Measurements from ENCODE around the gene MAPK13.

Gene MAPK13

GRCh38 chr6:36124881-36125280, 5.4 kb upstream of the MAPK13 start:
- Histone ChIP-seq H3K79me2 (ENCODE audit: insufficient read depth, low read depth) (no peaks in the 10 kb centered on the region), H3K9ac (no peak overlapping the region), H3K4me3 (IDR thresholded peaks at IDR 0.05; ENCODE audit: insufficient read depth, low read depth, low read length) (no peak overlapping the region), H3K27me3 (ENCODE audit: insufficient read depth, low read depth) (no peaks in the 10 kb centered on the region), H3K36me3 (ENCODE audit: insufficient read depth) (no peaks in the 10 kb centered on the region), H3K27ac (no peak overlapping the region), H4K20me1 (ENCODE audit: insufficient read depth) (no peaks in the 10 kb centered on the region), H3K4me1 (ENCODE audit: low read depth, poor library complexity, severe bottlenecking) (peaks cover 39% of the 10 kb centered on the region), H2AFZ (ENCODE audit: low read depth) (no peak overlapping the region), H3K4me2 (no peak overlapping the region)
- TF ChIP-seq, protein P1, sequence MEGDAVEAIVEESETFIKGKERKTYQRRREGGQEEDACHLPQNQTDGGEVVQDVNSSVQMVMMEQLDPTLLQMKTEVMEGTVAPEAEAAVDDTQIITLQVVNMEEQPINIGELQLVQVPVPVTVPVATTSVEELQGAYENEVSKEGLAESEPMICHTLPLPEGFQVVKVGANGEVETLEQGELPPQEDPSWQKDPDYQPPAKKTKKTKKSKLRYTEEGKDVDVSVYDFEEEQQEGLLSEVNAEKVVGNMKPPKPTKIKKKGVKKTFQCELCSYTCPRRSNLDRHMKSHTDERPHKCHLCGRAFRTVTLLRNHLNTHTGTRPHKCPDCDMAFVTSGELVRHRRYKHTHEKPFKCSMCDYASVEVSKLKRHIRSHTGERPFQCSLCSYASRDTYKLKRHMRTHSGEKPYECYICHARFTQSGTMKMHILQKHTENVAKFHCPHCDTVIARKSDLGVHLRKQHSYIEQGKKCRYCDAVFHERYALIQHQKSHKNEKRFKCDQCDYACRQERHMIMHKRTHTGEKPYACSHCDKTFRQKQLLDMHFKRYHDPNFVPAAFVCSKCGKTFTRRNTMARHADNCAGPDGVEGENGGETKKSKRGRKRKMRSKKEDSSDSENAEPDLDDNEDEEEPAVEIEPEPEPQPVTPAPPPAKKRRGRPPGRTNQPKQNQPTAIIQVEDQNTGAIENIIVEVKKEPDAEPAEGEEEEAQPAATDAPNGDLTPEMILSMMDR (conservative IDR thresholded peaks at IDR 0.05; ENCODE audit: low read depth, low read length), result no peak

GRCh38 chr6:36125575-36125974, 4.7 kb upstream of the MAPK13 start:
- no peak overlapping the region for H2AFZ ChIP-seq (ENCODE audit: low read depth)
- no peak overlapping the region for H3K9ac ChIP-seq
- TF ChIP-seq, protein P1 (conservative IDR thresholded peaks at IDR 0.05; ENCODE audit: low read depth, low read length), result no peak
- H3K27ac ChIP-seq, result no peak overlapping the region
- H3K4me1 ChIP-seq (ENCODE audit: low read depth, poor library complexity, severe bottlenecking), result peaks cover 40% of the 10 kb centered on the region
- no peaks in the 10 kb centered on the region for H3K36me3 ChIP-seq (ENCODE audit: insufficient read depth)
- no peaks in the 10 kb centered on the region for H3K79me2 ChIP-seq (ENCODE audit: insufficient read depth, low read depth)
- no peaks in the 10 kb centered on the region for H3K27me3 ChIP-seq (ENCODE audit: insufficient read depth, low read depth)
- H3K4me3 ChIP-seq (IDR thresholded peaks at IDR 0.05; ENCODE audit: insufficient read depth, low read depth, low read length), result no peak overlapping the region
- no peak overlapping the region for H3K4me2 ChIP-seq
- no peaks in the 10 kb centered on the region for H4K20me1 ChIP-seq (ENCODE audit: insufficient read depth)

- Histone ChIP-seq H3K4me1 (ENCODE audit: low read depth, poor library complexity, severe bottlenecking) (peaks cover 35% of the 10 kb centered on the region), H3K79me2 (ENCODE audit: insufficient read depth, low read depth) (no peaks in the 10 kb centered on the region), H3K4me2 (no peak overlapping the region), H3K4me3 (IDR thresholded peaks at IDR 0.05; ENCODE audit: insufficient read depth, low read depth, low read length) (no peak overlapping the region), H3K36me3 (ENCODE audit: insufficient read depth) (no peaks in the 10 kb centered on the region), H3K9ac (no peak overlapping the region), H4K20me1 (ENCODE audit: insufficient read depth) (no peaks in the 10 kb centered on the region), H3K27me3 (ENCODE audit: insufficient read depth, low read depth) (no peaks in the 10 kb centered on the region), H3K27ac (no peak overlapping the region), H2AFZ (ENCODE audit: low read depth) (no peak overlapping the region)
- TF ChIP-seq, protein P1 (conservative IDR thresholded peaks at IDR 0.05; ENCODE audit: low read depth, low read length), result no peak
Measured at GRCh38 chr6:36126121-36126520, 4.2 kb upstream of the MAPK13 start.

DNA sequence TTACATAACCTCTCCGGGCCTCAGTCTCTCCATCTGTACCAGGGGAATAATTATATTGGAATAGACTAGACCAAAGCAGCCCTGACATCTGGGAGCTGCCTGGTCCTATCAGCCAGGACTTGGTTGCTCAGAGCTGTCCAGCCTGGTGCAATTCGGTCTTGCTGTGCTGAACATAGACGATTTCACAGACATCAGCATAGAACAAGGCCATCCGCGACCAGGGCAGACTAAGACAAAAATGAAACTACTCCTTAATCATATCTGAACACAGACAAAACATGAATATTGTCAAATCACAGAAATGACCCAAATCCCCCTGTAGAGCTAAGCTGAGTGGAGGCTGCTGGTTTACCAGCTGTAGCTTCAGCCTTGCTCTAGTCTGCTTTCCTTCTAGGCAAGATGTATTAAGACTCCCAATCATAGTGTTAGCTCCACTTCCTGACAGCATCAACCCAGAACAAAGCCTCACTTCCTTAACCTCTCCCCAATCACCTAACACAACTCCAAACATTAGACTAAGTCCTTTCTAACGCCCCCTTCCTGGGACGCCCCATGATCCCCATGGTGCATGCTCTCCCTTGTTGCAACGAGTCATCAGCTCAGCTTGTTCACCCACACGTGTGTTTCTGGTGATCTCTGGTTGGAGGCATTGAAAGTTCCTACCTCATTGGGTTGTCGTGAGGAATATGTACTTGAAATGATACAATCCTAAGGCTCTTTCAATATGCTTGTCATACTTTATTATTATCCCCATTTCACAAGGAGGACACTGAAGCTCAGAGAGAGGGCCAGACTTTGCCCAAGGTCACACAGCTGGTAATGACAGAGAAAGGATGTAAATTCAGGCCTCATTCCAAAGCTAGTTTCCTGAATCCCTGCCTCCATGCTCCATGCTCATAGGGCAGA, 3.5 kb upstream of the MAPK13 start:
- no peaks in the 10 kb centered on the region for H3K27me3 ChIP-seq (ENCODE audit: insufficient read depth, low read depth)
- H3K9ac ChIP-seq, result no peak overlapping the region
- no peaks in the 10 kb centered on the region for H3K79me2 ChIP-seq (ENCODE audit: insufficient read depth, low read depth)
- H3K4me3 ChIP-seq (IDR thresholded peaks at IDR 0.05; ENCODE audit: insufficient read depth, low read depth, low read length), result no peak overlapping the region
- H3K4me2 ChIP-seq, result no peak overlapping the region
- no peaks in the 10 kb centered on the region for H4K20me1 ChIP-seq (ENCODE audit: insufficient read depth)
- TF ChIP-seq, protein P1 (conservative IDR thresholded peaks at IDR 0.05; ENCODE audit: low read depth, low read length), result no peak
- H3K4me1 ChIP-seq (ENCODE audit: low read depth, poor library complexity, severe bottlenecking), result peaks cover 37% of the 10 kb centered on the region
- no peak overlapping the region for H2AFZ ChIP-seq (ENCODE audit: low read depth)
- no peaks in the 10 kb centered on the region for H3K36me3 ChIP-seq (ENCODE audit: insufficient read depth)
- H3K27ac ChIP-seq, result no peak overlapping the region
